CD4-positive, alpha-beta T cell treated with Interferon gamma for 1 hour (primary cell): ENCODE results near the gene NUDT14.

Experiments
- DNase-seq: peaks from one replicate; pipeline ENCODE4 v3.0.0-alpha.2; 2020

NUDT14 gene

GRCh38 chr14:105144026-105144665 is 37.0 kb downstream of the NUDT14 start:
- DNase-seq: no peak

GRCh38 chr14:105143451-105144025 is 37.6 kb downstream of the NUDT14 start:
- no peak for DNase-seq

GRCh38 chr14:105142651-105143450 is 38.3 kb downstream of the NUDT14 start:
- DNase-seq: no peak

- DNase-seq: no peak
These were observed 39.4 kb downstream of the NUDT14 start for GRCh38 chr14:105141486-105142281.

GRCh38 chr14:105141026-105141425 is 40.1 kb downstream of the NUDT14 start:
- no peak for DNase-seq

GRCh38 chr14:105140581-105140980 is 40.5 kb downstream of the NUDT14 start:
- no peak for DNase-seq

GRCh38 chr14:105139831-105140239 is 41.3 kb downstream of the NUDT14 start:
- DNase-seq: no peak

- DNase-seq: no peak
These were observed 41.8 kb downstream of the NUDT14 start for GRCh38 chr14:105139212-105139825.

GRCh38 chr14:105138551-105139111 is 42.5 kb downstream of the NUDT14 start:
- DNase-seq: no peak

GRCh38 chr14:105138021-105138541 is 43.0 kb downstream of the NUDT14 start:
- no peak for DNase-seq

- no peak for DNase-seq
These were observed 43.6 kb downstream of the NUDT14 start for GRCh38 chr14:105137481-105138020.

GRCh38 chr14:105136401-105137322 is 44.5 kb downstream of the NUDT14 start:
- no peak for DNase-seq

GRCh38 chr14:105135700-105136395 is 45.3 kb downstream of the NUDT14 start:
- DNase-seq: no peak

GRCh38 chr14:105132921-105133654 is 48.0 kb downstream of the NUDT14 start:
- DNase-seq: no peak

- no peak for DNase-seq
These were observed 49.9 kb downstream of the NUDT14 start for GRCh38 chr14:105131241-105131640.

- no peak for DNase-seq
These were observed 53.1 kb downstream of the NUDT14 start for GRCh38 chr14:105128059-105128458.

- DNase-seq: no peak
These were observed 54.2 kb downstream of the NUDT14 start for GRCh38 chr14:105126981-105127329.

GRCh38 chr14:105126126-105126980 is 54.8 kb downstream of the NUDT14 start:
- no peak for DNase-seq
